Sigmoid colon (tissue), 4 donors: ENCODE data around the gene DIPK1C.

Experiments used
- POLR2AphosphoS5 ChIP-seq, 4 donors: sonication (generic); formaldehyde crosslinking; IDR thresholded peaks; one replicate each; pipeline ENCODE4 v1.6.1; 2017; ENCODE audit warnings: antibody characterized with exemption in 4 of 4
- TF ChIP-seq, protein P1 (sequence below), 4 experiments: fragments of 450-650 bp in 3 of 4; fragments of 200-600 bp in 1 of 4; IDR thresholded peaks; one replicate each; pipeline ENCODE4 v1.5.1; 2016 to 2019; ENCODE audit warnings: antibody characterized with exemption in 4 of 4, mild to moderate bottlenecking in 3 of 4, moderate library complexity in 2 of 4

DNA sequence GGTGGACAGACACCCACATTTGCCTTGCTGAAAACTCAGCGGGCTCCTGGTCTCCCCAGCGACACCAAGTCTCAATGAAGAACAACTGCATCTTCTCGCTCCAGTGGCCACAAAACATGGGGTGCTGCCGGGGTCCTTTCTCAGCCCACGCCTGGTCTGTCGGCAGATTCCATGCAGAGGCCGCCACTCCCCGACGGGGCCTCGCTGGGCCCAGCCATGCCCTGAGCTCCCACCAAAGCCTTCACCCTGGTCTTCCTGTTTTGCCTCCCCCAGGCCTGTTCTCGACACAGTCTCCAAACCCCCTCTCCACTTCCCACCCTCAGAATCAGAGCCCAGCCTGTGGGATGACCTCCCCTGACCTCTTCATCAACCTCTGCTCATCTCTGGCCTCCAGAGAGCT is 31.2 kb downstream of the DIPK1C start:
- TF ChIP-seq, protein P1, sequence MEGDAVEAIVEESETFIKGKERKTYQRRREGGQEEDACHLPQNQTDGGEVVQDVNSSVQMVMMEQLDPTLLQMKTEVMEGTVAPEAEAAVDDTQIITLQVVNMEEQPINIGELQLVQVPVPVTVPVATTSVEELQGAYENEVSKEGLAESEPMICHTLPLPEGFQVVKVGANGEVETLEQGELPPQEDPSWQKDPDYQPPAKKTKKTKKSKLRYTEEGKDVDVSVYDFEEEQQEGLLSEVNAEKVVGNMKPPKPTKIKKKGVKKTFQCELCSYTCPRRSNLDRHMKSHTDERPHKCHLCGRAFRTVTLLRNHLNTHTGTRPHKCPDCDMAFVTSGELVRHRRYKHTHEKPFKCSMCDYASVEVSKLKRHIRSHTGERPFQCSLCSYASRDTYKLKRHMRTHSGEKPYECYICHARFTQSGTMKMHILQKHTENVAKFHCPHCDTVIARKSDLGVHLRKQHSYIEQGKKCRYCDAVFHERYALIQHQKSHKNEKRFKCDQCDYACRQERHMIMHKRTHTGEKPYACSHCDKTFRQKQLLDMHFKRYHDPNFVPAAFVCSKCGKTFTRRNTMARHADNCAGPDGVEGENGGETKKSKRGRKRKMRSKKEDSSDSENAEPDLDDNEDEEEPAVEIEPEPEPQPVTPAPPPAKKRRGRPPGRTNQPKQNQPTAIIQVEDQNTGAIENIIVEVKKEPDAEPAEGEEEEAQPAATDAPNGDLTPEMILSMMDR (IDR thresholded peaks at IDR 0.05) = no peak
- no peak for TF ChIP-seq POLR2AphosphoS5 (IDR thresholded peaks at IDR 0.05)
